Activated T-cell treated with anti-CD3 and anti-CD28 coated beads, Interleukin-2, amount 50 U/mL, for 24 hours (primary cell): ENCODE measurements around the gene KRTAP5-10.
"Not testable (repeated sequence)": the region's sequence is repeated elsewhere in the genome, so short reads cannot be mapped to it uniquely, and the experiment has no call there.

Experiments
- DNase-seq: peaks from one replicate; pipeline ENCODE4 v3.0.0-alpha.2; 2020
- H3K27ac Mint-ChIP-seq: 2 replicates; pipeline ENCODE4 v1.8.0; 2020; ENCODE audit warnings: mild to moderate bottlenecking, mixed read lengths
- H3K27me3 Mint-ChIP-seq: 2 replicates; pipeline ENCODE4 v1.8.0; 2020; ENCODE audit warnings: mixed read lengths
- H3K36me3 Mint-ChIP-seq: 2 replicates; pipeline ENCODE4 v1.8.0; 2020; ENCODE audit warnings: low read depth, mixed read lengths
- H3K4me1 Mint-ChIP-seq: 2 replicates; pipeline ENCODE4 v1.8.0; 2020; ENCODE audit warnings: low read depth, mixed read lengths
- H3K4me3 Mint-ChIP-seq: 2 replicates; pipeline ENCODE4 v1.8.0; 2020; ENCODE audit warnings: mild to moderate bottlenecking, moderate library complexity, mixed read lengths
- H3K9me3 Mint-ChIP-seq: 2 replicates; pipeline ENCODE4 v1.8.0; 2020; ENCODE audit warnings: mixed read lengths

Gene KRTAP5-10

GRCh38 chr11:71555508-71555907 lies 9.9 kb upstream of the KRTAP5-10 start:
- DNase-seq, result no peak
- H3K27me3 Mint-ChIP-seq, result peaks cover 23% of the 10 kb centered on the region
- no peak overlapping the region for H3K27ac Mint-ChIP-seq
- H3K4me1 Mint-ChIP-seq, result peaks cover 2% of the 10 kb centered on the region
- H3K9me3 Mint-ChIP-seq, result peaks cover 2% of the 10 kb centered on the region
- no peak overlapping the region for H3K4me3 Mint-ChIP-seq
- no peaks in the 10 kb centered on the region for H3K36me3 Mint-ChIP-seq

DNA sequence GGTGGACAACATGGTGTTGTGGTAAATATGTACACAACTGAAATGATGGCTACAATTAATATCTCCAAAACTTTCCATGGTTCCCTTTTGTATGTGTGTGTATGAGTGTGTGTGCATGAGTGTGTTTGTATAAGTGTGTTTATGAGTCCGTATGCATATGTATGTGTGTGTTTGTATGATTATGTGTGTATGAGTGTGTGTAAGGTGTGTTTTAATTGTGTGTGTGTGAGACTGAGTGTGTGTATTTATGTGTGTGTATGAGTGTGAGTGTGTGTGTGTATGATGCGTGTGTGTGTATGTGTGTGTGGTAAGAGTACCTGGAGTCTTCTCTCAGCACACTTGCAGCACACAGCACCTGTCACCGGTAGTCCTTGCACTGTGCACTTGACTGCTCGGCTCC lies 9.3 kb upstream of the KRTAP5-10 start:
- no peak for DNase-seq
- Mint-ChIP-seq H3K36me3 (no peaks in the 10 kb centered on the region), H3K4me1 (peaks cover 2% of the 10 kb centered on the region), H3K27ac (no peak overlapping the region), H3K27me3 (peaks cover 26% of the 10 kb centered on the region), H3K4me3 (no peak overlapping the region), H3K9me3 (peaks cover 2% of the 10 kb centered on the region)

DNA sequence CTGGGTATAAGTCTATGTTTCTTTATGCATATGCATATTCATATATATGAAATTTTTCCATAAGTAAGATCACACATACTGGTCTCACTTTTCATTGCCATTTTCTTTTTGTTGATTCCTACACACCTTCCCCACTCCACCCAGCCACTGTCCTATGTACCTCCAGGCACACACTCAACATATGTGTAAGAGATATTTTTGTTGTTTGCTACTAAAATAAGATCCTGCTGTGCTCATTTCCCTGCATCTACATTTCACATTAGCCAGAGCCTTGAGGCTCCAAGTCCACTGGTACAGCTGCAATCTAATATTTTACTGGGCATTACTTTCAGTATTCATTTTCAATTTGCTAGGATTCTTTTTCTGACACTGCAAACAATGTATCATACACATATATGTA lies 8.1 kb upstream of the KRTAP5-10 start:
- Mint-ChIP-seq H3K4me1 (no peaks in the 10 kb centered on the region), H3K27ac (no peak overlapping the region), H3K9me3 (peaks cover 2% of the 10 kb centered on the region), H3K27me3 (peaks cover 33% of the 10 kb centered on the region), H3K36me3 (no peaks in the 10 kb centered on the region), H3K4me3 (no peak overlapping the region)
- DNase-seq, result no peak

DNA sequence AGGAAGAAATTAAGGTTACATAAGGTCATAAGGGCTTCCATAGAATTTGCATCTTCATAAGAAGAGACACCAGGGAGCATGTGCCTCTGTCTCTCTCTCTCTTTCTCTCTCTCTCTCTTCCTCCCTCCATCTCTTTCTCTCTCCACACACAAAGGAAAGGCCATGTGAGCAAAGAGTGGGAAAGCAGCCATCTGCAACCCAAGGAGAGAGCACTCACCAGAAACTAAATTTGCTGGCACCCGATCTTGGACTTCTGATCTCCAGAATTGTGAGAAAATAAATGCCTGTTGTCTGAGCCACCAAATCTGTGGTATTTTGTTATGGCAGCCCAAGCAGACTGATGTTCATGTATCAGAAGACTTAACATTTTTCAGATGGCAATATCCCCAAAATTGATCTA lies 6.4 kb upstream of the KRTAP5-10 start:
- no peak overlapping the region for H3K27ac Mint-ChIP-seq
- H3K36me3 Mint-ChIP-seq, result no peaks in the 10 kb centered on the region
- no peak for DNase-seq
- peaks cover 43% of the 10 kb centered on the region for H3K27me3 Mint-ChIP-seq
- H3K4me1 Mint-ChIP-seq, result no peaks in the 10 kb centered on the region
- no peak overlapping the region for H3K4me3 Mint-ChIP-seq
- H3K9me3 Mint-ChIP-seq, result peaks cover 2% of the 10 kb centered on the region

- Mint-ChIP-seq H3K27ac (no peak overlapping the region), H3K36me3 (no peaks in the 10 kb centered on the region)
Measured at GRCh38 chr11:71562120-71562519, 3.2 kb upstream of the KRTAP5-10 start.

DNA sequence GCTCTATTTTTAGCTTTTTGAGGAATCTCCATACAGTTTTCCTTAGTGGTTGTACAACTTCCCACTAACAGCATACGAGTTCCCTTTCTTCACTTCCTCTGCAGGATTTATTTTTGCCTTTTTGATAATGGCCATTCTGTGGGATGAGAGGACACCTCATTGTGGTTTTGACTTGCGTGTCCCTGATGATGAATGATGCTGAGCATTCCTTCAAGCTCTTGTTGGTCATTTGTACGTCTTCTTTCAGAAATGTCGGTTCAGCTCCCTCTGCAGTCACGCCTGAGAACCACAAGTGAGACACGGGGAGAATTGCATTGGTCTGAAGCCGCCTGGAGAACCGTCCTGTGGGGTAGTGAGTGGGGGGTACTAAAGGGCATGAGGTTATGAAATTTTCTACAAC lies 2.0 kb upstream of the KRTAP5-10 start:
- H3K27ac Mint-ChIP-seq, result no peak overlapping the region

More at GRCh38 chr11:71562120-71562519, 3.2 kb upstream of the KRTAP5-10 start:
- Mint-ChIP-seq H3K27me3 (peaks cover 58% of the 10 kb centered on the region), H3K4me3 (no peak overlapping the region), H3K9me3 (peaks cover 2% of the 10 kb centered on the region), H3K4me1 (no peaks in the 10 kb centered on the region)
- DNase-seq, result no peak

DNA sequence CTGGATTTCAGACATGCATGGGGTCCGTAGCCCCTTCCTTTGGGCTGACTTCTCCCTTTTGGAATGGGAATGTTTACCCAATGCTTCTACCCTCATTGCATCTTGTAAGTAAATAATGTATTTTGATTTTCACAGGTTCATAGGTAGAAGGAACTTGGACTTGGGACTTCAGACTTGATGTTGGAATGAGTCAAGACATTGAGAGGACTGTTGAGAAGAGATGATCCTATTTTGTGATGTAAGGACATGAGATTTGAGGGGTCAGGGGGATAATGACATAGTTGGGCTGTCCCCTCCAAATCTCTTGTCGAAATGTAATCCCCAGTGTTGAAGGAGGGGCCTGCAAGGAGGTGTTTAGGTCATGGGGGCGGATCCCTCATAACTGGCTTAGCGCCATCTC lies 933 bp upstream of the KRTAP5-10 start:
- Mint-ChIP-seq H3K36me3 (no peaks in the 10 kb centered on the region), H3K27me3 (peaks cover 52% of the 10 kb centered on the region), H3K27ac (no peak overlapping the region), H3K4me3 (no peak overlapping the region), H3K4me1 (no peaks in the 10 kb centered on the region), H3K9me3 (peaks cover 2% of the 10 kb centered on the region)
- no peak for DNase-seq

More for the DNA sequence above, 2.0 kb upstream of the KRTAP5-10 start:
- no peak for DNase-seq
- H3K4me3 Mint-ChIP-seq, result no peak overlapping the region
- H3K36me3 Mint-ChIP-seq, result no peaks in the 10 kb centered on the region
- peaks cover 52% of the 10 kb centered on the region for H3K27me3 Mint-ChIP-seq
- no peaks in the 10 kb centered on the region for H3K4me1 Mint-ChIP-seq
- H3K9me3 Mint-ChIP-seq, result peaks cover 2% of the 10 kb centered on the region

GRCh38 chr11:71566081-71566620 lies 788 bp downstream of the KRTAP5-10 start:
- Mint-ChIP-seq H3K4me1 (no peaks in the 10 kb centered on the region), H3K36me3 (no peaks in the 10 kb centered on the region), H3K27ac (no peak overlapping the region), H3K27me3 (peaks cover 50% of the 10 kb centered on the region), H3K4me3 (no peak overlapping the region), H3K9me3 (no peaks in the 10 kb centered on the region)
- no peak for DNase-seq

DNA sequence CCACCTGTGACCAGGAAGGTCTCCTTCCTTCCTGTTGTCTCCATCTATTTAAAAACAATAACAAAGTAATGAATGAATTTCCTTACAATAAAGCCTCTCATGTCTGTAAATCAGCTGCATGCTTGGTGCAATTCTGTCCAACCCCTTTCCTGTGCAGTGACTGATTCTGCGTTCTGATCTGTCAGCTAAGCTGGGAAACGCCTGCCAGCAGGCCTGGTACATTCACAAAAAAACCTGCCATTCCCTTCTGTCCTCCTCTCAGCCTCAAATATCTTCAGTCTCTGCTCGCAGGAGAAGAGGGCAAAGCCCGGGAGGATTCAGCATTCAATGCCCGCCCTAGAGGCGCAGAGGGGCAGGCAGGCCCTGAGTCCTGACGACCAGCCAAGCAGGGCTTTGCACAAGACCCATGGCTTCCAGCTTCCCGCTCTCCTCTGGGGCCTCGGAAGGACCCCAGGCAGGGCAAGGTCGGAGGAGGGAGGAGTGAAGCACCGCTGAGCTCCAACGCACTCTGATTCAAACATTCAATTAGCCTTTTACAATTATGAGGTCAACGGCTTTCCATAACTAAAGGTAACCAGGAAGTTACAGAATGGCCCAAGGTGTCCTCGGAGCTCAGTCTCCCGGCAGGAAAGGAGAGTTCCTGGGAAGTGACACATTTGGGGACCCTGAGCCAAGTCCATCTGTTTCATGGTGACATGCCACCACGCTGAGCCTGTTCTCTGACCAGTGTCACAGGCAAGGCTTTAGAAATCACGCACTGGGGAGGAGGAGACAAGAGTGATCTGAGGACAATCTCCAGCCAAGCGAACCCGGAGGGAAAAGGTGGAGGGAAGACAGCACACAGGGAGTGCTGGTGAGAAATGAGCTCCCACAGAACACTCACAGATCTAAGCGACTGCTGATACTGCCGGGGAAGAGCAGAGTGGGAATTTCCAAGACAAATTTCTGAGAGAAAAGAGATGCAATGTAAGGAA lies 1.6 kb downstream of the KRTAP5-10 start:
- H3K4me1 Mint-ChIP-seq, H3K36me3 Mint-ChIP-seq, H3K4me3 Mint-ChIP-seq, H3K27ac Mint-ChIP-seq, H3K9me3 Mint-ChIP-seq, DNase-seq: not testable (repeated sequence)
- H3K27me3 Mint-ChIP-seq, result peaks cover 45% of the 10 kb centered on the region

- H3K27me3 Mint-ChIP-seq, result peaks cover 46% of the 10 kb centered on the region
- DNase-seq, H3K4me3 Mint-ChIP-seq, H3K27ac Mint-ChIP-seq, H3K36me3 Mint-ChIP-seq, H3K4me1 Mint-ChIP-seq, H3K9me3 Mint-ChIP-seq: not testable (repeated sequence)
Measured at GRCh38 chr11:71567633-71568032, 2.3 kb downstream of the KRTAP5-10 start.

GRCh38 chr11:71568704-71569349 lies 3.5 kb downstream of the KRTAP5-10 start:
- Mint-ChIP-seq H3K4me1 (no peaks in the 10 kb centered on the region), H3K4me3 (no peak overlapping the region), H3K27ac (no peak overlapping the region), H3K36me3 (no peaks in the 10 kb centered on the region), H3K27me3 (peaks cover 39% of the 10 kb centered on the region), H3K9me3 (no peaks in the 10 kb centered on the region)
- no peak for DNase-seq

- not testable (repeated sequence) for DNase-seq, H3K9me3 Mint-ChIP-seq, H3K27ac Mint-ChIP-seq, H3K4me3 Mint-ChIP-seq, H3K36me3 Mint-ChIP-seq, H3K4me1 Mint-ChIP-seq
- peaks cover 23% of the 10 kb centered on the region for H3K27me3 Mint-ChIP-seq
Measured at GRCh38 chr11:71571101-71571850, 5.9 kb downstream of the KRTAP5-10 start.

DNA sequence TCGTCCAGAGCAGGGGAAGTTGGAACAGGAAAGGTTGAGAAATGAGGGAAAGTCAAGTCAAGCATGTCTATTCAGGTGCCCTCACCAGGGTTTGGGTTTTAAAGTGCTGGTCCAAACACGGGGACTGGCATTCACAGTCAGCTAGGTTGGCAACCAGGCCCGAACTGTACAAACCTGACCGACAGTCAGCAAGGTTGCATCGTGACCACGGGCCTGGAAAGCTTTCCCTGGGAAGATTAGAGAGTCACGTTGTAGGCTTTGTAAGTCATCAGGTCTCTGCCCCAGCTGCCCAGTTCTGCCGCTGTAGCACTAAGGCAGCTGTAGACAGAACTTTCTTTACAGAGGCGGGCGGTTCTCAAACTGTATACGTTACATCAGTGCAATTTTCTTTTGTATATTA lies 7.4 kb downstream of the KRTAP5-10 start:
- H3K9me3 Mint-ChIP-seq, result no peaks in the 10 kb centered on the region

GRCh38 chr11:71574418-71574817 lies 9.1 kb downstream of the KRTAP5-10 start:
- no peak for DNase-seq
- Mint-ChIP-seq H3K4me3 (no peak overlapping the region), H3K27me3 (peaks cover 13% of the 10 kb centered on the region), H3K9me3 (no peaks in the 10 kb centered on the region), H3K27ac (no peak overlapping the region), H3K36me3 (no peaks in the 10 kb centered on the region), H3K4me1 (no peaks in the 10 kb centered on the region)

More for the DNA sequence above, 7.4 kb downstream of the KRTAP5-10 start:
- DNase-seq, result no peak
- Mint-ChIP-seq H3K27me3 (peaks cover 14% of the 10 kb centered on the region), H3K36me3 (no peaks in the 10 kb centered on the region), H3K27ac (no peak overlapping the region), H3K4me1 (no peaks in the 10 kb centered on the region), H3K4me3 (no peak overlapping the region)
